Liver (tissue), 3 donors: Measurements from ENCODE around the gene ANO10.
"Not testable (repeated sequence)": the region's sequence is repeated elsewhere in the genome, so short reads cannot be mapped to it uniquely, and the experiment has no call there.

Experiments
- GABPA ChIP-seq, 2 donors: IDR thresholded peaks in 1 of 2; conservative IDR thresholded peaks in 1 of 2; 2 replicates each; pipeline ENCODE4 v1.6.1; 2016; ENCODE audit warnings: antibody characterized with exemption in 2 of 2, mild to moderate bottlenecking in 1 of 2, moderate library complexity in 1 of 2
- SP1 ChIP-seq: IDR thresholded peaks from 2 replicates; pipeline ENCODE4 v1.6.1; 2018; ENCODE audit warnings: antibody characterized with exemption, mild to moderate bottlenecking
- TAF1 ChIP-seq: conservative IDR thresholded peaks from 2 replicates; pipeline ENCODE4 v1.6.1; 2016; ENCODE audit warnings: antibody characterized with exemption, mild to moderate bottlenecking
- YY1 ChIP-seq: IDR thresholded peaks from 2 replicates; pipeline ENCODE4 v1.6.1; 2016; ENCODE audit warnings: antibody characterized with exemption, mild to moderate bottlenecking
- TF ChIP-seq, protein P1 (sequence below): fragments of 150-350 bp; IDR thresholded peaks from 2 replicates; pipeline ENCODE4 v1.5.1; 2017; ENCODE audit warnings: improper control_type of control experiment, low read depth, low read length; ENCODE audit not compliant: missing input control
- TF ChIP-seq, protein P2 (sequence below): IDR thresholded peaks from 2 replicates; pipeline ENCODE4 v1.6.1; 2016; ENCODE audit warnings: antibody characterized with exemption
- TF ChIP-seq, protein P3 (sequence below): IDR thresholded peaks from 2 replicates; pipeline ENCODE4 v1.6.1; 2016; ENCODE audit warnings: antibody characterized with exemption, mild to moderate bottlenecking
- donor health status: healthy.
- donor health status: healthy.

DNA sequence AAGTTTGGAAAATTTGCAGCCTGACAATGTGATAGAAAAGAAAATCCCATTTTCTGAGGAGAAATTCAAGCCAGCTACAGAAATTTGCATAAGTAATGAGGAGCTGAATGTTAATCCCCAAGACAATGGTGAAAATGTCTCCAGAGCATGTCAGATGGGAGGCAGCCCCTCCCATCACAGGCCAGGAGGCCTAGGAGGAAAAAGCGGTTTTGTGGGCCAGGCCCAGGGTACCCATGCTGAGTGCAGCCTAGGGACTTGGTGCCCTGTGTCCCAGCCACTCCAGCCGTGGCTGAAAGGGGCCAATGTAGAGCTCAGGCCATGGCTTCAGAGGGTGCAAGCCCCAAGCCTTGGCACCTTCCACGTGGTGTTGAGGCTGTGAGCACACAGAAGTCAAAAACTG is 159.2 kb downstream of the ANO10 start:
- TF ChIP-seq, protein P1, sequence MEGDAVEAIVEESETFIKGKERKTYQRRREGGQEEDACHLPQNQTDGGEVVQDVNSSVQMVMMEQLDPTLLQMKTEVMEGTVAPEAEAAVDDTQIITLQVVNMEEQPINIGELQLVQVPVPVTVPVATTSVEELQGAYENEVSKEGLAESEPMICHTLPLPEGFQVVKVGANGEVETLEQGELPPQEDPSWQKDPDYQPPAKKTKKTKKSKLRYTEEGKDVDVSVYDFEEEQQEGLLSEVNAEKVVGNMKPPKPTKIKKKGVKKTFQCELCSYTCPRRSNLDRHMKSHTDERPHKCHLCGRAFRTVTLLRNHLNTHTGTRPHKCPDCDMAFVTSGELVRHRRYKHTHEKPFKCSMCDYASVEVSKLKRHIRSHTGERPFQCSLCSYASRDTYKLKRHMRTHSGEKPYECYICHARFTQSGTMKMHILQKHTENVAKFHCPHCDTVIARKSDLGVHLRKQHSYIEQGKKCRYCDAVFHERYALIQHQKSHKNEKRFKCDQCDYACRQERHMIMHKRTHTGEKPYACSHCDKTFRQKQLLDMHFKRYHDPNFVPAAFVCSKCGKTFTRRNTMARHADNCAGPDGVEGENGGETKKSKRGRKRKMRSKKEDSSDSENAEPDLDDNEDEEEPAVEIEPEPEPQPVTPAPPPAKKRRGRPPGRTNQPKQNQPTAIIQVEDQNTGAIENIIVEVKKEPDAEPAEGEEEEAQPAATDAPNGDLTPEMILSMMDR = not testable (repeated sequence)
- not testable (repeated sequence) for TF ChIP-seq TAF1; YY1; GABPA (IDR thresholded peaks at IDR 0.05 in 1 of 2, conservative IDR thresholded peaks at IDR 0.05 in 1 of 2); SP1
- TF ChIP-seq, protein P2, sequence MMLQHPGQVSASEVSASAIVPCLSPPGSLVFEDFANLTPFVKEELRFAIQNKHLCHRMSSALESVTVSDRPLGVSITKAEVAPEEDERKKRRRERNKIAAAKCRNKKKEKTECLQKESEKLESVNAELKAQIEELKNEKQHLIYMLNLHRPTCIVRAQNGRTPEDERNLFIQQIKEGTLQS = not testable (repeated sequence)
- TF ChIP-seq, protein P3, sequence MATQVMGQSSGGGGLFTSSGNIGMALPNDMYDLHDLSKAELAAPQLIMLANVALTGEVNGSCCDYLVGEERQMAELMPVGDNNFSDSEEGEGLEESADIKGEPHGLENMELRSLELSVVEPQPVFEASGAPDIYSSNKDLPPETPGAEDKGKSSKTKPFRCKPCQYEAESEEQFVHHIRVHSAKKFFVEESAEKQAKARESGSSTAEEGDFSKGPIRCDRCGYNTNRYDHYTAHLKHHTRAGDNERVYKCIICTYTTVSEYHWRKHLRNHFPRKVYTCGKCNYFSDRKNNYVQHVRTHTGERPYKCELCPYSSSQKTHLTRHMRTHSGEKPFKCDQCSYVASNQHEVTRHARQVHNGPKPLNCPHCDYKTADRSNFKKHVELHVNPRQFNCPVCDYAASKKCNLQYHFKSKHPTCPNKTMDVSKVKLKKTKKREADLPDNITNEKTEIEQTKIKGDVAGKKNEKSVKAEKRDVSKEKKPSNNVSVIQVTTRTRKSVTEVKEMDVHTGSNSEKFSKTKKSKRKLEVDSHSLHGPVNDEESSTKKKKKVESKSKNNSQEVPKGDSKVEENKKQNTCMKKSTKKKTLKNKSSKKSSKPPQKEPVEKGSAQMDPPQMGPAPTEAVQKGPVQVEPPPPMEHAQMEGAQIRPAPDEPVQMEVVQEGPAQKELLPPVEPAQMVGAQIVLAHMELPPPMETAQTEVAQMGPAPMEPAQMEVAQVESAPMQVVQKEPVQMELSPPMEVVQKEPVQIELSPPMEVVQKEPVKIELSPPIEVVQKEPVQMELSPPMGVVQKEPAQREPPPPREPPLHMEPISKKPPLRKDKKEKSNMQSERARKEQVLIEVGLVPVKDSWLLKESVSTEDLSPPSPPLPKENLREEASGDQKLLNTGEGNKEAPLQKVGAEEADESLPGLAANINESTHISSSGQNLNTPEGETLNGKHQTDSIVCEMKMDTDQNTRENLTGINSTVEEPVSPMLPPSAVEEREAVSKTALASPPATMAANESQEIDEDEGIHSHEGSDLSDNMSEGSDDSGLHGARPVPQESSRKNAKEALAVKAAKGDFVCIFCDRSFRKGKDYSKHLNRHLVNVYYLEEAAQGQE = not testable (repeated sequence)
